ENCODE data around the gene SUB1.

DNA sequence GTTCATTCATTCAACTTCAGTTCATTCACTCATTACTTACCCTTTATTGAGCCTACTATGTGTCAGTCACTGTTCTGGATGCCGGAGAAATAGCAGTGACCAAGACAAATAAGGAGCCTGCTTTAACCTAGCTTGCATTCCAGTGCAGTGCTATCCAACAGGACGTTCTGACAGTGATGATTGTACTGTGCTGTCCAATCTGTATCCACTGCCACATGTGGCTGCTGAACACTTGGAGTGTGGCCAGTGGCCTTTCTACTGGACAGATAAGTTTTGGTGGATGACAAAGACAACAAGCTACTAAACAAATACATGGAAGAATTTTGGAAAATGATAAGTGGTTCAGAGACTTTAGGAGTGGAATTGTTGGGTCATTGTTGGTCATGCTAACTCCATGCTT lies 33.6 kb downstream of the SUB1 start:
- TF ChIP-seq, protein P1, sequence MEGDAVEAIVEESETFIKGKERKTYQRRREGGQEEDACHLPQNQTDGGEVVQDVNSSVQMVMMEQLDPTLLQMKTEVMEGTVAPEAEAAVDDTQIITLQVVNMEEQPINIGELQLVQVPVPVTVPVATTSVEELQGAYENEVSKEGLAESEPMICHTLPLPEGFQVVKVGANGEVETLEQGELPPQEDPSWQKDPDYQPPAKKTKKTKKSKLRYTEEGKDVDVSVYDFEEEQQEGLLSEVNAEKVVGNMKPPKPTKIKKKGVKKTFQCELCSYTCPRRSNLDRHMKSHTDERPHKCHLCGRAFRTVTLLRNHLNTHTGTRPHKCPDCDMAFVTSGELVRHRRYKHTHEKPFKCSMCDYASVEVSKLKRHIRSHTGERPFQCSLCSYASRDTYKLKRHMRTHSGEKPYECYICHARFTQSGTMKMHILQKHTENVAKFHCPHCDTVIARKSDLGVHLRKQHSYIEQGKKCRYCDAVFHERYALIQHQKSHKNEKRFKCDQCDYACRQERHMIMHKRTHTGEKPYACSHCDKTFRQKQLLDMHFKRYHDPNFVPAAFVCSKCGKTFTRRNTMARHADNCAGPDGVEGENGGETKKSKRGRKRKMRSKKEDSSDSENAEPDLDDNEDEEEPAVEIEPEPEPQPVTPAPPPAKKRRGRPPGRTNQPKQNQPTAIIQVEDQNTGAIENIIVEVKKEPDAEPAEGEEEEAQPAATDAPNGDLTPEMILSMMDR (IDR thresholded peaks at IDR 0.05) = no peak
- TF ChIP-seq ZFX (IDR thresholded peaks at IDR 0.05; ENCODE audit: borderline replicate concordance) = no peak

Data from 22Rv1 (cell line).